Sigmoid colon (tissue), 7 donors: ENCODE measurements around the gene SPATA3. TPM values are rescaled to one million over a fixed set of nuclear protein-coding genes. Genes with fewer than 3 reads are reported as not detected.

Experiments used
- DNase-seq: peaks from one replicate; pipeline ENCODE4 v3.0.0-alpha.2; 2019
- H3K27ac ChIP-seq, 4 donors: fragments of 200-600 bp; sonication (generic); one replicate each; pipeline ENCODE4 v1.5.1; 2016 to 2019; ENCODE audit warnings: mild to moderate bottlenecking in 1 of 4
- H3K27me3 ChIP-seq, 3 donors: fragments of 200-600 bp; sonication (generic); one replicate each; pipeline ENCODE4 v1.5.1; 2019; ENCODE audit warnings: mild to moderate bottlenecking in 1 of 3
- H3K36me3 ChIP-seq, 4 donors: fragments of 200-600 bp; sonication (generic); one replicate each; pipeline ENCODE4 v1.5.1; 2016 to 2019
- H3K4me1 ChIP-seq, 4 donors: fragments of 200-600 bp; sonication (generic); one replicate each; pipeline ENCODE4 v1.5.1; 2017 to 2019
- H3K4me3 ChIP-seq, 4 donors: fragments of 200-600 bp; sonication (generic); one replicate each; pipeline ENCODE4 v1.5.1; 2017 to 2019; ENCODE audit warnings: mild to moderate bottlenecking in 2 of 4, moderate library complexity in 1 of 4
- H3K9me3 ChIP-seq, 4 donors: fragments of 200-600 bp in 3 of 4; sonication (generic) in 3 of 4; one replicate each; pipeline versions ENCODE4 v1.5.1 to v1.6.1; 2013 to 2019
- EP300 ChIP-seq, 4 donors: sonication (generic); formaldehyde crosslinking; IDR thresholded peaks; one replicate each; pipeline ENCODE4 v1.6.1; 2017; ENCODE audit warnings: antibody characterized with exemption in 4 of 4
- POLR2A ChIP-seq, 2 donors: fragments of 450-650 bp; IDR thresholded peaks; one replicate each; pipeline ENCODE4 v1.6.1; 2016; ENCODE audit warnings: antibody characterized with exemption in 2 of 2, mild to moderate bottlenecking in 2 of 2, moderate library complexity in 2 of 2
- POLR2AphosphoS5 ChIP-seq, 4 donors: sonication (generic); formaldehyde crosslinking; IDR thresholded peaks; one replicate each; pipeline ENCODE4 v1.6.1; 2017; ENCODE audit warnings: antibody characterized with exemption in 4 of 4
- WGBS, 2 donors: extraction: QIAGEN DNeasy Blood & Tissue Kit; methylation state at CpG; one replicate each; pipeline ENCODE4 v1.1.7; 2013; 5-methylcytosine and 5-hydroxymethylcytosine counted together
- intact Hi-C: fragments of 100-400 bp; cut with DNase I; formaldehyde crosslinking; loops from one replicate; pipeline ENCODE4 v1.15.1; 2023
- polyA plus RNA-seq, 3 donors: library from polyadenylated mRNA; stranded (reverse); fragments of 200-250 nt; gene quantifications; one replicate each; pipeline ENCODE4 v1.2.3, GENCODE V29; 2013
- total RNA-seq, 4 donors: library from RNA; depleted of rRNA; stranded (reverse); fragments of >200 nt; gene quantifications; one replicate each; pipeline ENCODE4 v1.1.0, GENCODE V29; 2016
- TF ChIP-seq, protein P1 (sequence below), 4 experiments: fragments of 450-650 bp in 3 of 4; fragments of 200-600 bp in 1 of 4; IDR thresholded peaks; one replicate each; pipeline ENCODE4 v1.5.1; 2016 to 2019; ENCODE audit warnings: antibody characterized with exemption in 4 of 4, mild to moderate bottlenecking in 3 of 4, moderate library complexity in 2 of 4
- donor health status: healthy with polysubstance abuse.
- donor health status: Bipolar disorder and iron deficiency.
- donor health status: healthy.

The SPATA3 gene
- total and polyA plus RNA-seq, 7 donors, result not detected

DNA sequence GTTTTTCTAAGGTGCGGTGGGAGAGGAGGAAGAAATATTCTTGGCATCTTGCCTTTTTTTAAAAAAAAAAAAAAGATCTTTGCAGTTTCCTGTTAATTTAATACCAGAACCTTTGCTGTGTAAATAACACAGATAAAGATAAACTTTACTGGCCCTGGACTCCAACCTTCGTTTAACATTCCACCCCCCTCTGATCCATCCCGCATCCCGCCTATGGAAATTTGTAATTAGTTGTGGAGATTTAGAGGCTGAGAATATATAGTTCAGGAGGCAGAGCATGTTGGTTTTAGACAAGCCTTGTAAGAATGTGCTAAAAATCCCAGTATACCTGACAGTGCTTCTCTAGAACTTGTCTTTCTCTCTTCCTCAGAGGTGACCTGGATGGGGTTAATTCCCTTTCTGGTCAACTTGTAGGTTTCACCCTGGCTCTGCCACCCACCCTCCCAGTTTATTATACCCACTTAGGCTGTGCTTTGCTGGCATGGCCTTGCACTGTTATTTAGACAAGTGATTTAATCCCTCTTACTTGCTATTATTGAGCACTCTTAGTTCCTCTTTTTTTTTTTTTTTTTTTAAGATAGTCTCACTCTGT, 38.5 kb downstream of the SPATA3 start:
- Histone ChIP-seq H3K36me3 (no peaks in the 10 kb centered on the region), H3K4me3 (no peak overlapping the region), H3K27ac (no peak overlapping the region), H3K4me1 (peaks cover 0 to 13% (median 8%) of the 10 kb centered on the region in 4 donors), H3K9me3 (no peaks in the 10 kb centered on the region), H3K27me3 (peaks cover 24 to 51% (median 32%) of the 10 kb centered on the region in 3 donors)
- WGBS, 2 donors, result 4 to 24% methylated on average over 4 of the region's 4 CpGs
- DNase-seq, result no peak
- TF ChIP-seq, protein P1, sequence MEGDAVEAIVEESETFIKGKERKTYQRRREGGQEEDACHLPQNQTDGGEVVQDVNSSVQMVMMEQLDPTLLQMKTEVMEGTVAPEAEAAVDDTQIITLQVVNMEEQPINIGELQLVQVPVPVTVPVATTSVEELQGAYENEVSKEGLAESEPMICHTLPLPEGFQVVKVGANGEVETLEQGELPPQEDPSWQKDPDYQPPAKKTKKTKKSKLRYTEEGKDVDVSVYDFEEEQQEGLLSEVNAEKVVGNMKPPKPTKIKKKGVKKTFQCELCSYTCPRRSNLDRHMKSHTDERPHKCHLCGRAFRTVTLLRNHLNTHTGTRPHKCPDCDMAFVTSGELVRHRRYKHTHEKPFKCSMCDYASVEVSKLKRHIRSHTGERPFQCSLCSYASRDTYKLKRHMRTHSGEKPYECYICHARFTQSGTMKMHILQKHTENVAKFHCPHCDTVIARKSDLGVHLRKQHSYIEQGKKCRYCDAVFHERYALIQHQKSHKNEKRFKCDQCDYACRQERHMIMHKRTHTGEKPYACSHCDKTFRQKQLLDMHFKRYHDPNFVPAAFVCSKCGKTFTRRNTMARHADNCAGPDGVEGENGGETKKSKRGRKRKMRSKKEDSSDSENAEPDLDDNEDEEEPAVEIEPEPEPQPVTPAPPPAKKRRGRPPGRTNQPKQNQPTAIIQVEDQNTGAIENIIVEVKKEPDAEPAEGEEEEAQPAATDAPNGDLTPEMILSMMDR (IDR thresholded peaks at IDR 0.05), result no peak
- TF ChIP-seq POLR2AphosphoS5 (IDR thresholded peaks at IDR 0.05), result no peak
- TF ChIP-seq POLR2A (IDR thresholded peaks at IDR 0.05), result no peak
- no peak for TF ChIP-seq EP300 (IDR thresholded peaks at IDR 0.05)
- intact Hi-C loops, result no loop called here

DNA sequence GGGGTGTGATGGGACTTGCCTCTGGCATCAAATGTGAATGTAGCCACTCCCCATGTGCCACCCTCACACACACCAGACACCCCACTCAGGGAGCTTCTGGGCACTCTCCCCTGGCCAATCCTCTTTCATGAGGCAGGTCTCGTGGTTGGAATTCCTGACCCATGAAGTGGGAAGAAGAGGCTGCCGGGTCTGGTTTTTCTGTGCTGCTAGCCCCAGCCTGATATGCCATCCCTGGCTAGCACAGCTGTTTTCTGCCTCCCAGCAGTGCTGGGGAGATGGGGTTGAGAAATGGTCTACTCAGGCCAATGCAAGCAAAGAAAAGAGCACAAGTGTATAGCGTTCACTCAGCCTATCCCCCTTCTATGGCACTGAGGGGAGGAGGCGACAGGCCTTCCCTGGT, 40.2 kb downstream of the SPATA3 start:
- Histone ChIP-seq H3K27me3 (peaks cover 24 to 68% (median 32%) of the 10 kb centered on the region in 3 donors), H3K4me3 (no peak overlapping the region), H3K4me1 (peaks cover 0 to 13% (median 8%) of the 10 kb centered on the region in 4 donors), H3K36me3 (no peaks in the 10 kb centered on the region), H3K27ac (no peak overlapping the region), H3K9me3 (no peaks in the 10 kb centered on the region)
- intact Hi-C loops, result no loop called here
- 85% methylated on average over 4 of the region's 4 CpGs for WGBS, 2 donors
- no peak for TF ChIP-seq POLR2AphosphoS5 (IDR thresholded peaks at IDR 0.05)
- no peak for DNase-seq

DNA sequence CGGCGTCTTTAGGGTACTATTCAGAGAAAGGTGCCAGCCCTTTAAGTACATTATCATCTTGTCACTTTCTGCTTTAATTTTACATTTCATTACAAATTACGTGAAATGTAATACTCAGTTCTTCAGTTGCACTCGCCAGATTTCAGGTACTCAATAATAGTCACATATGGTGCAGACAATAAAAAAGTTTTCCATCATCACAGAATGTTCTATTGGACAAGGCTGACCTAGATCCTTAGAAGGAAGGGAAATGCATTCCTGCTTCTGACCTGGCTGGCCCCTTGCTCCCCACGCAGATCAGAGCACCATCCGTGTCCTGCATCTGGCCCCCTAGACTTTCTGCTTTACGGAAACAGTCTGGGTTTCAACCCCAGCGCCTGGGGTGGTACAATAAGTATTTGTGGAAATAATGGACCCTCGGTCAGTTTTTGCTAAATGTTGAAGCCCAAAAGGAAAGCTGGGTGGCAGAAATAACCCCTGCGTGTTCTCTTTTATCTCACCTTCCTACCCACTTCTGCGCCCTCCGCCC, 40.7 kb downstream of the SPATA3 start:
- Histone ChIP-seq H3K9me3 (no peaks in the 10 kb centered on the region), H3K27ac (no peak overlapping the region), H3K36me3 (no peaks in the 10 kb centered on the region), H3K4me3 (no peak overlapping the region), H3K27me3 (peaks cover 24 to 73% (median 32%) of the 10 kb centered on the region in 3 donors), H3K4me1 (peaks cover 0 to 13% (median 8%) of the 10 kb centered on the region in 4 donors)
- DNase-seq, result no peak
- 57 to 69% methylated on average over 12 of the region's 12 CpGs for WGBS, 2 donors
- intact Hi-C loops, result no loop called here
- TF ChIP-seq EP300 (IDR thresholded peaks at IDR 0.05) (no peak), POLR2A (IDR thresholded peaks at IDR 0.05) (no peak), POLR2AphosphoS5 (IDR thresholded peaks at IDR 0.05) (no peak)
- TF ChIP-seq, protein P1 (IDR thresholded peaks at IDR 0.05), result no peak

DNA sequence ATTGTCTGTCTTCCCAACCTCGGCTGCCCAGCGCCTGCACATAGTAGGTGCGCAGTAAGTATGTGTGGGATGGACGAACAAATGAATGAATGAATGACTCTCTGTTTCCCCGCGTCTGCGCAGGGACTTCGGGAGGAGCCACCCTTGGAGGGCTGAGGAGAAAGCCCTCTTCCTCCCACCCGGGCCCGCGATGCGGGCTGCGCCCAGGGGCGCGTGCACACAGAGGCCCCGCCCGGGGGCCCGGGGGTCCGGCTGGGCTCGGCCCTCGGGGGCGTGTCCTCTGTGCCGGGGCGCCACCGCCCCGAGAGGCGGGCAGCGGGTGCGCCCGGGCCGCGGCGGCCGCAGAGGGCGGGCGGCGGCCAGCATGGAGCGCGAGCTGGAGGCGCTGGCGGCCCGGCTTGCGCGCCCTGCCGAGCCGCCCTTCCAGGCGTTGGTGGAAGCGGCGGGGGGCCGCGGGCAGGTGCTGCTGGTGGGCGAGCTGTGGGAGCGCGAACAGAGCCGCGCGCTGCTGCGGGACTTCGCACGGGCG, 41.3 kb downstream of the SPATA3 start, which contains the start of gene C2orf72:
TSS of gene C2orf72 (plus strand) at position 322 of the 529 bp plus-strand sequence. CDS start at position 365, 43 bp downstream.
- intact Hi-C loops, result no loop called here
- Histone ChIP-seq H3K27me3 (peaks cover 24 to 77% (median 32%) of the 10 kb centered on the region in 3 donors), H3K4me3 (peak within 1 kb of the TSS in 3 of 4 donors; percentile 30 to 35 (median 34)), H3K4me1 (peaks cover 0 to 13% (median 8%) of the 10 kb centered on the region in 4 donors), H3K9me3 (no peaks in the 10 kb centered on the region), H3K36me3 (no peaks in the 10 kb centered on the region), H3K27ac (no peak within 1 kb of the TSS)
- TF ChIP-seq, protein P1 (IDR thresholded peaks at IDR 0.05), result no peak
- no peak for TF ChIP-seq POLR2AphosphoS5 (IDR thresholded peaks at IDR 0.05)
- TF ChIP-seq POLR2A (IDR thresholded peaks at IDR 0.05), result no peak
- no peak for TF ChIP-seq EP300 (IDR thresholded peaks at IDR 0.05)
- DNase-seq, result no peak
- 1% methylated on average over 61 of the region's 61 CpGs for WGBS, 2 donors

DNA sequence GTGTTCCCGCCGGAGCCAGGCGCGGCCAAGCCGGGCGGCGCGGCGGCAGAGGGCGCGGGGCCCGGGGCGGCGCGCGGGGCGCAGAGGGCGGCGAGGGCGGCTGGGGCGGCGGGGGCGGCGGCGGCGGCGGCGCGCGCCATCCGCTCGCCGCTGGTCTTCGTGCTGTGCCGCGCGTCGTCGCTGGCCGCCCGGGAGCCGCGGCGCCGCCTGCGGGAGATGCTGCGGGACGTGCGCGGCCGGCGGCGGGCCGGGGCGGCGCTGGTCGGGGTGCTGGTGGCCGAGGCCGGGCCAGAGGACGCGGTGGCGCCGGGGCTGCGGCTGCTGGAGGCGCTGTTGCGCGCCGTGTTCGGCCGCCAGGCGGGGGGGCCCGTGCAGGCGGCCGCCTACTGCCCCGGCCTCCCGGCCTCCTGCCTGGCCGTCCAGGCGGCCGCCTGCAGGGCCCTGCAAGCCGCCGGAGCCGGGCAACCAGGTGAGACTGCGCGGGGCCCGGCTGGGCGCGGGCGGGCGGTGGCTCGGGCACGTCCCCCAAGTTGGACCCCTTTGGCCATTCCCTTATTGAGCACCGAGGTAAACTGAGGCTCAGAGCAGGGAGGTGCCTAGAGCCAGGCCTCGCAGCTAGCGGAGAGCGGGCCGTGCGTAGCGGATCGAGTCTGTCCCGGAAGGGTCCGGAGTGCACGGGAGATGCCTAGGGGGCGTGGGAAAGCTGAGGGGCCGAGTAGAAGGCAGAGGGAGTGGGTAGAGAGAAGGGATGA, 42.0 kb downstream of the SPATA3 start:
- Histone ChIP-seq H3K36me3 (no peaks in the 10 kb centered on the region), H3K4me1 (peaks cover 0 to 13% (median 8%) of the 10 kb centered on the region in 4 donors), H3K9me3 (no peaks in the 10 kb centered on the region), H3K4me3 (peak overlapping the region in 3 of 4 donors; percentile 30 to 35 (median 34)), H3K27me3 (peaks cover 24 to 74% (median 32%) of the 10 kb centered on the region in 3 donors), H3K27ac (no peak overlapping the region)
- intact Hi-C loops, result no loop called here
- TF ChIP-seq EP300 (IDR thresholded peaks at IDR 0.05) (no peak), POLR2A (IDR thresholded peaks at IDR 0.05) (no peak), POLR2AphosphoS5 (IDR thresholded peaks at IDR 0.05) (no peak)
- TF ChIP-seq, protein P1 (IDR thresholded peaks at IDR 0.05), result no peak
- 1% methylated on average over 104 of the region's 104 CpGs for WGBS, 2 donors
- no peak for DNase-seq
